ENCODE measurements around the gene ADAM17.

GRCh38 chr2:9474361-9475057 is 81.1 kb downstream of the ADAM17 start, which contains the start of gene IAH1:
- TF ChIP-seq, protein P1, sequence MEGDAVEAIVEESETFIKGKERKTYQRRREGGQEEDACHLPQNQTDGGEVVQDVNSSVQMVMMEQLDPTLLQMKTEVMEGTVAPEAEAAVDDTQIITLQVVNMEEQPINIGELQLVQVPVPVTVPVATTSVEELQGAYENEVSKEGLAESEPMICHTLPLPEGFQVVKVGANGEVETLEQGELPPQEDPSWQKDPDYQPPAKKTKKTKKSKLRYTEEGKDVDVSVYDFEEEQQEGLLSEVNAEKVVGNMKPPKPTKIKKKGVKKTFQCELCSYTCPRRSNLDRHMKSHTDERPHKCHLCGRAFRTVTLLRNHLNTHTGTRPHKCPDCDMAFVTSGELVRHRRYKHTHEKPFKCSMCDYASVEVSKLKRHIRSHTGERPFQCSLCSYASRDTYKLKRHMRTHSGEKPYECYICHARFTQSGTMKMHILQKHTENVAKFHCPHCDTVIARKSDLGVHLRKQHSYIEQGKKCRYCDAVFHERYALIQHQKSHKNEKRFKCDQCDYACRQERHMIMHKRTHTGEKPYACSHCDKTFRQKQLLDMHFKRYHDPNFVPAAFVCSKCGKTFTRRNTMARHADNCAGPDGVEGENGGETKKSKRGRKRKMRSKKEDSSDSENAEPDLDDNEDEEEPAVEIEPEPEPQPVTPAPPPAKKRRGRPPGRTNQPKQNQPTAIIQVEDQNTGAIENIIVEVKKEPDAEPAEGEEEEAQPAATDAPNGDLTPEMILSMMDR (IDR thresholded peaks at IDR 0.05) = no peak
- TF ChIP-seq POLR2AphosphoS5 (IDR thresholded peaks at IDR 0.05; ENCODE audit: low read depth, low read length) = peak; percentile 46

Data from Panc1 (cell line).